H1 (cell line): ENCODE data around the gene KIAA1328. TPM values are rescaled to one million over a fixed set of nuclear protein-coding genes. Genes with fewer than 3 reads are reported as not detected.

Source experiments
- CTCF ChIA-PET: fragments of 300-600 bp; sonication (Branson Sonifier 250); formaldehyde crosslinking; loops from one replicate; lab custom pipeline; 2021; ENCODE audit not compliant: partially characterized antibody; lab: Charles Lee
- POLR2A ChIA-PET: fragments of 300-600 bp; sonication (Branson Sonifier 250); formaldehyde crosslinking; loops from one replicate; lab custom pipeline; 2021; ENCODE audit warnings: inconsistent platforms; ENCODE audit not compliant: partially characterized antibody; lab: Charles Lee
- DNase-seq, 2 experiments: peaks; one replicate each; pipeline versions ENCODE4 v3.0.0 to v3.0.0-alpha.2; 2010 to 2022; ENCODE audit warnings: low spot score in 2 of 2, low read depth in 1 of 2, mixed read lengths in 1 of 2
- FAIRE-seq: peaks from 2 replicates; lab custom pipeline; 2011; peaks lifted over from hg19 to GRCh38; lab: Jason Lieb, UNC
- H2AFZ ChIP-seq: 2 replicates; pipeline ENCODE4 v1.8.1; 2012; ENCODE audit warnings: low read length, inconsistent platforms
- H2AK5ac ChIP-seq: 2 replicates; pipeline ENCODE4 v1.6.1; 2013; ENCODE audit warnings: low read depth, low read length
- H2BK120ac ChIP-seq: replicated peaks from 2 replicates; pipeline ENCODE3; 2013; ENCODE audit warnings: low read depth, low read length, inconsistent platforms
- H2BK12ac ChIP-seq: 2 replicates; pipeline ENCODE4 v1.6.1; 2013; ENCODE audit warnings: low read depth, low read length
- H2BK15ac ChIP-seq: 2 replicates; pipeline ENCODE4 v1.6.1; 2013; ENCODE audit warnings: low read length
- H2BK20ac ChIP-seq: 2 replicates; pipeline ENCODE4 v1.6.1; 2013; ENCODE audit warnings: low read length
- H2BK5ac ChIP-seq: 2 replicates; pipeline ENCODE4 v1.6.1; 2013; ENCODE audit warnings: low read depth, low read length
- H3K14ac ChIP-seq: 2 replicates; pipeline ENCODE4 v1.6.1; 2013; ENCODE audit warnings: inconsistent platforms; ENCODE audit not compliant: insufficient read length
- H3K18ac ChIP-seq: 2 replicates; pipeline ENCODE4 v1.6.1; 2013; ENCODE audit warnings: low read length; ENCODE audit errors: extremely low read depth
- H3K23ac ChIP-seq: 2 replicates; pipeline ENCODE4 v1.6.1; 2013; ENCODE audit warnings: inconsistent platforms; ENCODE audit not compliant: insufficient read length
- H3K23me2 ChIP-seq: 2 replicates; pipeline ENCODE4 v1.6.1; 2013; ENCODE audit warnings: low read depth, low read length
- H3K27ac ChIP-seq: 2 replicates; pipeline ENCODE4 v1.6.1; 2011; ENCODE audit warnings: low read depth, low read length, inconsistent platforms
- H3K27me3 ChIP-seq, 4 experiments: replicated peaks in 1 of 4; 1 replicate in 1 of 4; 2 replicates in 3 of 4; pipeline versions ENCODE4 v1.6.1 to v1.8.1; 2011 to 2013; ENCODE audit warnings: low read length in 3 of 4, mild to moderate bottlenecking in 3 of 4, inconsistent platforms in 2 of 4, mixed read lengths in 2 of 4, moderate library complexity in 1 of 4; ENCODE audit not compliant: control insufficient read depth in 3 of 4, insufficient read depth in 3 of 4; ENCODE audit errors: extremely low read depth in 1 of 4
- H3K36me3 ChIP-seq, 4 experiments: 2 replicates each; pipeline versions ENCODE4 v1.6.1 to v1.8.1; 2011 to 2013; ENCODE audit warnings: mild to moderate bottlenecking in 4 of 4, low read length in 3 of 4, moderate library complexity in 2 of 4, control low read depth in 1 of 4, inconsistent platforms in 1 of 4; ENCODE audit not compliant: insufficient read depth in 4 of 4, control insufficient read depth in 2 of 4
- H3K4ac ChIP-seq: replicated peaks from 2 replicates; pipeline ENCODE3; 2013; ENCODE audit warnings: low read length, low read depth, mixed read lengths, inconsistent platforms; ENCODE audit not compliant: insufficient read length
- H3K4me1 ChIP-seq, 4 experiments: replicated peaks in 1 of 4; 1 replicate in 1 of 4; 2 replicates in 3 of 4; pipeline versions ENCODE4 v1.6.1 to v1.8.1; 2011 to 2013; ENCODE audit warnings: low read length in 3 of 4, inconsistent platforms in 2 of 4, mixed read lengths in 1 of 4; ENCODE audit not compliant: insufficient read depth in 4 of 4, control insufficient read depth in 3 of 4
- H3K4me2 ChIP-seq, 2 experiments: 2 replicates each; pipeline versions ENCODE4 v1.6.1 to v1.8.1; 2011 to 2013; ENCODE audit warnings: low read depth in 2 of 2, low read length in 2 of 2, control low read depth in 1 of 2, inconsistent platforms in 1 of 2, mild to moderate bottlenecking in 1 of 2; ENCODE audit not compliant: insufficient read depth in 1 of 2
- H3K4me3 ChIP-seq, 4 experiments: fragments of 200-600, 300-600 bp in 1 of 4; sonication (generic), shearing (Covaris generic), sonication (Bioruptor Twin) in 1 of 4; 2 replicates each; pipeline versions ENCODE4 v1.5.1 to v1.8.1; 2011 to 2016; ENCODE audit warnings: low read length in 4 of 4, low read depth in 3 of 4, control low read depth in 2 of 4, inconsistent platforms in 2 of 4, mild to moderate bottlenecking in 2 of 4, mixed read lengths in 1 of 4, moderate library complexity in 1 of 4; ENCODE audit not compliant: insufficient read depth in 2 of 4; ENCODE audit errors: extremely low read depth in 1 of 4
- H3K56ac ChIP-seq: replicated peaks from 2 replicates; pipeline ENCODE3; 2013; ENCODE audit warnings: low read depth, mild to moderate bottlenecking, mixed read lengths, low read length, inconsistent platforms; ENCODE audit not compliant: insufficient read length
- H3K79me1 ChIP-seq: 2 replicates; pipeline ENCODE4 v1.6.1; 2013; ENCODE audit warnings: low read depth, low read length, control low read depth
- H3K79me2 ChIP-seq, 2 experiments: 2 replicates each; pipeline versions ENCODE4 v1.6.1 to v1.8.1; 2012 to 2013; ENCODE audit warnings: low read length in 2 of 2, mild to moderate bottlenecking in 2 of 2, inconsistent platforms in 1 of 2; ENCODE audit not compliant: insufficient read depth in 2 of 2, control insufficient read depth in 1 of 2
- H3K9ac ChIP-seq, 4 experiments: replicated peaks in 1 of 4; 1 replicate in 1 of 4; 2 replicates in 3 of 4; pipeline versions ENCODE4 v1.6.1 to v1.8.1; 2011 to 2013; ENCODE audit warnings: low read depth in 3 of 4, low read length in 3 of 4, control low read depth in 2 of 4, mild to moderate bottlenecking in 2 of 4, moderate library complexity in 2 of 4, inconsistent platforms in 1 of 4; ENCODE audit errors: extremely low read depth in 1 of 4
- H3K9me3 ChIP-seq, 2 experiments: 2 replicates each; pipeline versions ENCODE4 v1.6.1 to v1.8.1; 2012 to 2013; ENCODE audit warnings: mild to moderate bottlenecking in 2 of 2, moderate library complexity in 2 of 2, control low read depth in 1 of 2, inconsistent platforms in 1 of 2, low read depth in 1 of 2, low read length in 1 of 2, mixed read lengths in 1 of 2; ENCODE audit not compliant: insufficient read depth in 2 of 2
- H4K20me1 ChIP-seq, 2 experiments: replicated peaks in 1 of 2; 2 replicates each; pipeline versions ENCODE3 to v1.8.1; 2011 to 2013; ENCODE audit warnings: inconsistent platforms in 2 of 2, low read length in 2 of 2, mild to moderate bottlenecking in 1 of 2; ENCODE audit not compliant: insufficient read depth in 2 of 2, control insufficient read depth in 1 of 2
- H4K5ac ChIP-seq: 2 replicates; pipeline ENCODE4 v1.6.1; 2013; ENCODE audit warnings: low read length, low read depth, mixed read lengths, inconsistent platforms; ENCODE audit not compliant: insufficient read length
- H4K8ac ChIP-seq: 2 replicates; pipeline ENCODE4 v1.8.0; 2013; ENCODE audit warnings: mild to moderate bottlenecking, moderate library complexity, low read length, inconsistent platforms; ENCODE audit not compliant: insufficient read depth; ENCODE audit errors: extremely low read depth
- H4K91ac ChIP-seq: replicated peaks from 2 replicates; pipeline ENCODE3; 2013; ENCODE audit warnings: low read length, mixed read lengths, inconsistent platforms; ENCODE audit not compliant: insufficient read length
- HDAC6 ChIP-seq: IDR thresholded peaks from one replicate; pipeline ENCODE4 v1.7.1; 2012; ENCODE audit warnings: low read depth, mild to moderate bottlenecking, inconsistent platforms, low read length, moderate library complexity
- POLR2AphosphoS5 ChIP-seq: IDR thresholded peaks from 2 replicates; pipeline ENCODE4 v1.6.1; 2011; ENCODE audit warnings: low read depth, low read length
- polyA plus RNA-seq, 7 experiments: library from polyadenylated mRNA; depleted of rRNA in 3 of 7; stranded (reverse) in 5 of 7; unstranded in 2 of 7; fragments of >200 nt in 5 of 7; fragments of 200-250 nt in 2 of 7; gene quantifications; 1 replicate in 5 of 7; 2 replicates in 1 of 7; 4 replicates in 1 of 7; pipeline versions ENCODE4 v1.2.1 to v1.2.3, GENCODE V29; 2011 to 2013; ENCODE audit warnings: missing spikeins in 2 of 7, mixed read lengths in 2 of 7
- total RNA-seq: library from RNA; stranded (reverse); fragmentation: NEBNext Ultra II Directional; extraction: Animal tissue kit (Norgen Biotek cat#: 25700); gene quantifications from 2 replicates; pipeline ENCODE4 v1.2.1, GENCODE V29; 2021

Gene KIAA1328
- total and polyA plus RNA-seq, 2 of the 8 experiments (the other 6 are each of a cell fraction or from before 2014, with no cell fraction given), result 2.6 to 5.7 TPM

DNA sequence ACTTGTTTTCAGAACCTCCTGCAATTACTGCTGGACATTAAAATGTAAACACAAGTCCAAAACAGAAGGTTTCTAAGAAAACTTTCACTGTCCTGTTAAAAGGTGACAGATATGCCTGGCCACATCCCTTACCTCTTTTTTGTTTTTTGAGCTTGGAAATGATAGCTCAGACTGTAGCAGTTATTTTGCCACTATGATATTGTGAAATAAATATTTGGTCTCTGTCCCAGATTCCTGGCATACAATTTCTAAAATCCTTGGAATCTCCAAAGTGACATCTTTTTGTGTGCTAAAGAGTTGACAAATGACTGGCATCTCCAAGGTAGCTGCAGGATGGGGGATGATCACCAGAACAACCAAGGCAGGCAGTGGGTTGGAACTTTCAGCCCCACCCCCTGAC is 17.0 kb upstream of the KIAA1328 start:
- Histone ChIP-seq H3K4me2 (no peak overlapping the region), H2AK5ac (no peak overlapping the region), H3K27ac (no peak overlapping the region), H2BK20ac (no peak overlapping the region), H3K4me3 (no peak overlapping the region), H3K9ac (no peak overlapping the region), H4K8ac (no peak overlapping the region), H4K20me1 (peaks cover 2 to 8% of the 10 kb centered on the region in 2 experiments), H2BK5ac (no peak overlapping the region), H3K56ac (no peak overlapping the region), H4K91ac (no peak overlapping the region), H2BK12ac (no peak overlapping the region), H3K4ac (no peak overlapping the region), H4K5ac (no peak overlapping the region), H3K23me2 (no peaks in the 10 kb centered on the region), H3K79me2 (no peaks in the 10 kb centered on the region), H3K9me3 (no peaks in the 10 kb centered on the region), H2AFZ (no peak overlapping the region), H3K14ac (no peak overlapping the region), H3K23ac (no peak overlapping the region), H3K79me1 (no peaks in the 10 kb centered on the region; the same call in 1 of the 2 replicates), H2BK120ac (no peak overlapping the region), H3K18ac (no peak overlapping the region), H3K4me1 (no peaks in the 10 kb centered on the region), H3K27me3 (no peaks in the 10 kb centered on the region), H2BK15ac (no peak overlapping the region), H3K36me3 (peaks cover 2 to 35% (median 15%) of the 10 kb centered on the region in 4 experiments)
- CTCF ChIA-PET, result interaction anchor here (1.1 to 3.7 kb wide), 8 partner anchors 10 to 124 kb away, joined by 3 to 17 read pairs (median 5); partner anchors contain the start of genes KIAA1328 and TPGS2
- DNase-seq (no peak), FAIRE-seq (no peak)
- POLR2A ChIA-PET, result interaction anchor here (0.6 kb wide), 1 partner anchor 460 kb away, joined by 3 read pairs; no protein-coding TSS in a partner anchor
- no peak for TF ChIP-seq POLR2AphosphoS5
- TF ChIP-seq HDAC6, result no peak
